OCI-LY3 (cell line): ENCODE results near the gene SART1.

ENCODE experiments used
- H2AFZ ChIP-seq: fragments of 200-600, 300-600 bp; shearing (Covaris generic); 2 replicates; pipeline ENCODE4 v1.6.0; 2014; ENCODE audit warnings: antibody characterized with exemption, low read depth, low read length
- H3K27ac ChIP-seq: fragments of 200-600, 300-600 bp; sonication (generic); 2 replicates; pipeline ENCODE4 v1.5.1; 2014; ENCODE audit warnings: mild to moderate bottlenecking, low read length, moderate library complexity, mixed read lengths
- H3K27me3 ChIP-seq: fragments of 200-600, 300-600 bp; sonication (generic); 2 replicates; pipeline ENCODE4 v1.6.1; 2014; ENCODE audit warnings: low read depth, low read length, mixed read lengths
- H3K36me3 ChIP-seq: fragments of 200-600, 300-600 bp; sonication (generic); replicated peaks from 2 replicates; pipeline ENCODE3; 2014; ENCODE audit warnings: low read depth, low read length, mixed read lengths
- H3K4me1 ChIP-seq: fragments of 300-600, 200-600 bp; sonication (generic); 2 replicates; pipeline ENCODE4 v1.6.1; 2014; ENCODE audit warnings: low read length, mixed read lengths
- H3K4me2 ChIP-seq: fragments of 200-600, 300-600 bp; sonication (generic); 2 replicates; pipeline ENCODE4 v1.6.1; 2014; ENCODE audit warnings: low read length, mixed read lengths
- H3K4me3 ChIP-seq: fragments of 300-600, 200-600 bp; sonication (generic); 2 replicates; pipeline ENCODE4 v1.5.1; 2014; ENCODE audit warnings: antibody characterized with exemption, mild to moderate bottlenecking, low read length, moderate library complexity
- H3K79me2 ChIP-seq: fragments of 300-600, 200-600 bp; shearing (Covaris generic); 2 replicates; pipeline ENCODE4 v1.6.1; 2014; ENCODE audit warnings: mild to moderate bottlenecking, low read length, mixed read lengths
- H3K9ac ChIP-seq: fragments of 300-600, 200-600 bp; shearing (Covaris generic); 2 replicates; pipeline ENCODE4 v1.6.0; 2014; ENCODE audit warnings: mild to moderate bottlenecking, low read length, moderate library complexity
- H3K9me3 ChIP-seq: fragments of 200-600, 300-600 bp; shearing (Covaris generic); 2 replicates; pipeline ENCODE4 v1.6.1; 2014; ENCODE audit warnings: low read length, mixed read lengths; ENCODE audit not compliant: insufficient read depth
- H4K20me1 ChIP-seq: fragments of 200-600, 300-600 bp; sonication (generic); 2 replicates; pipeline ENCODE4 v1.6.1; 2016; ENCODE audit warnings: low read length, mixed read lengths; ENCODE audit not compliant: insufficient read depth
- CTCF ChIP-seq: fragments of 200-600, 300-600 bp; sonication (generic); IDR thresholded peaks from 2 replicates; pipeline ENCODE4 v1.5.1; 2014; ENCODE audit warnings: antibody characterized with exemption, low read length, low read depth
- EZH2phosphoT487 ChIP-seq: fragments of 200-600 bp; shearing (Covaris generic); IDR thresholded peaks from 2 replicates; pipeline ENCODE4 v1.6.1; 2018; ENCODE audit warnings: antibody characterized with exemption, mixed run types, low read depth

The SART1 gene

GRCh38 chr11:65978391-65979238 lies 17.1 kb downstream of the SART1 start:
- Histone ChIP-seq H3K4me3 (no peak overlapping the region), H4K20me1 (no peaks in the 10 kb centered on the region), H3K4me1 (no peaks in the 10 kb centered on the region), H3K79me2 (no peaks in the 10 kb centered on the region), H2AFZ (no peak overlapping the region), H3K36me3 (peaks cover 16% of the 10 kb centered on the region), H3K27ac (no peak overlapping the region), H3K9me3 (no peaks in the 10 kb centered on the region), H3K4me2 (no peak overlapping the region), H3K27me3 (no peaks in the 10 kb centered on the region), H3K9ac (no peak overlapping the region)
- TF ChIP-seq CTCF: no peak
- no peak for TF ChIP-seq EZH2phosphoT487

- Histone ChIP-seq H3K79me2 (no peaks in the 10 kb centered on the region), H3K36me3 (peaks cover 14% of the 10 kb centered on the region), H3K4me2 (no peak overlapping the region), H3K9me3 (no peaks in the 10 kb centered on the region), H3K27me3 (no peaks in the 10 kb centered on the region), H3K4me3 (no peak overlapping the region), H3K4me1 (no peaks in the 10 kb centered on the region), H3K9ac (no peak overlapping the region), H4K20me1 (no peaks in the 10 kb centered on the region), H2AFZ (no peak overlapping the region), H3K27ac (no peak overlapping the region)
- TF ChIP-seq EZH2phosphoT487 (no peak), CTCF (no peak)
These were observed 17.8 kb downstream of the SART1 start for GRCh38 chr11:65979261-65979759.

- Histone ChIP-seq H4K20me1 (no peaks in the 10 kb centered on the region), H3K36me3 (peaks cover 14% of the 10 kb centered on the region), H3K9me3 (no peaks in the 10 kb centered on the region), H3K4me2 (no peak overlapping the region), H3K4me1 (no peaks in the 10 kb centered on the region), H3K27me3 (no peaks in the 10 kb centered on the region), H3K27ac (no peak overlapping the region), H3K79me2 (no peaks in the 10 kb centered on the region), H2AFZ (no peak overlapping the region), H3K9ac (no peak overlapping the region), H3K4me3 (no peak overlapping the region)
- TF ChIP-seq EZH2phosphoT487 (no peak), CTCF (no peak)
These were observed 19.7 kb downstream of the SART1 start for GRCh38 chr11:65981101-65981740.
